OCI-LY1 (cell line): ENCODE results near the gene GPR142.
A peak's percentile ranks its signal among the peaks of the same experiment; 100 is the strongest.

Source experiments
- H2AFZ ChIP-seq: fragments of 200-600 bp; sonication (generic), shearing (Covaris generic); 2 replicates; pipeline ENCODE4 v1.6.0; 2014; ENCODE audit warnings: antibody characterized with exemption, mild to moderate bottlenecking, low read length
- H3F3A ChIP-seq: fragments of 200-600 bp; sonication (generic), shearing (Covaris generic); 2 replicates; pipeline ENCODE4 v1.6.0; 2014; ENCODE audit warnings: mild to moderate bottlenecking, antibody characterized with exemption, low read length, moderate library complexity; ENCODE audit not compliant: insufficient read depth
- H3K27ac ChIP-seq: fragments of 200-600 bp; sonication (generic); 2 replicates; pipeline ENCODE4 v1.5.1; 2014; ENCODE audit warnings: low read length, mixed run types, mild to moderate bottlenecking, low read depth; ENCODE audit not compliant: poor library complexity, severe bottlenecking
- H3K27me3 ChIP-seq: fragments of 200-600 bp; sonication (generic); 2 replicates; pipeline ENCODE4 v1.6.0; 2014; ENCODE audit warnings: antibody characterized with exemption, mild to moderate bottlenecking, low read length, moderate library complexity; ENCODE audit not compliant: insufficient read depth
- H3K36me3 ChIP-seq: fragments of 200-600 bp; sonication (generic); 2 replicates; pipeline ENCODE4 v1.6.1; 2014; ENCODE audit warnings: mild to moderate bottlenecking, antibody characterized with exemption, low read length, moderate library complexity, mixed read lengths; ENCODE audit not compliant: insufficient read depth
- H3K4me1 ChIP-seq: fragments of 200-600 bp; sonication (generic); 2 replicates; pipeline ENCODE4 v1.5.1; 2014; ENCODE audit warnings: mild to moderate bottlenecking, low read length, moderate library complexity; ENCODE audit not compliant: insufficient read depth, severe bottlenecking
- H3K4me2 ChIP-seq: fragments of 200-600 bp; sonication (generic), shearing (Covaris generic); 2 replicates; pipeline ENCODE4 v1.6.1; 2014; ENCODE audit warnings: low read length
- H3K4me3 ChIP-seq: fragments of 200-600 bp; sonication (generic); 2 replicates; pipeline ENCODE4 v1.5.1; 2014; ENCODE audit warnings: low read length, low read depth, mild to moderate bottlenecking, mixed read lengths; ENCODE audit not compliant: poor library complexity, severe bottlenecking
- H3K79me2 ChIP-seq: fragments of 200-600 bp; shearing (Covaris generic); 2 replicates; pipeline ENCODE4 v1.6.1; 2016; ENCODE audit warnings: mixed run types, low read length, mixed read lengths; ENCODE audit not compliant: insufficient read depth
- H3K9ac ChIP-seq: fragments of 200-600 bp; sonication (generic), shearing (Covaris generic); 2 replicates; pipeline ENCODE4 v1.6.1; 2014; ENCODE audit warnings: mild to moderate bottlenecking, low read length, mixed read lengths
- H3K9me2 ChIP-seq: fragments of 200-600 bp; sonication (generic), shearing (Covaris generic); 2 replicates; pipeline ENCODE4 v1.6.1; 2014; ENCODE audit warnings: low read depth, mild to moderate bottlenecking, low read length, mixed read lengths
- H3K9me3 ChIP-seq: fragments of 200-600 bp; shearing (Covaris generic); 2 replicates; pipeline ENCODE4 v1.6.1; 2014; ENCODE audit warnings: low read length, mixed read lengths
- H4K20me1 ChIP-seq: fragments of 200-600 bp; sonication (generic), shearing (Covaris generic); 2 replicates; pipeline ENCODE4 v1.6.0; 2016; ENCODE audit warnings: mild to moderate bottlenecking, low read length; ENCODE audit not compliant: insufficient read depth
- EZH2 ChIP-seq: fragments of 200-600 bp; sonication (generic), shearing (Covaris generic); IDR thresholded peaks from 2 replicates; pipeline ENCODE4 v1.8.0; 2017; ENCODE audit warnings: borderline replicate concordance, mixed run types, mild to moderate bottlenecking, antibody characterized with exemption, low read length, moderate library complexity, mixed read lengths
- TF ChIP-seq, protein P1 (sequence below): fragments of 200-600 bp; sonication (generic), shearing (Covaris generic); IDR thresholded peaks from 2 replicates; pipeline ENCODE4 v1.5.1; 2017; ENCODE audit warnings: mild to moderate bottlenecking, antibody characterized with exemption, low read length, moderate library complexity, mixed read lengths

The GPR142 gene

DNA sequence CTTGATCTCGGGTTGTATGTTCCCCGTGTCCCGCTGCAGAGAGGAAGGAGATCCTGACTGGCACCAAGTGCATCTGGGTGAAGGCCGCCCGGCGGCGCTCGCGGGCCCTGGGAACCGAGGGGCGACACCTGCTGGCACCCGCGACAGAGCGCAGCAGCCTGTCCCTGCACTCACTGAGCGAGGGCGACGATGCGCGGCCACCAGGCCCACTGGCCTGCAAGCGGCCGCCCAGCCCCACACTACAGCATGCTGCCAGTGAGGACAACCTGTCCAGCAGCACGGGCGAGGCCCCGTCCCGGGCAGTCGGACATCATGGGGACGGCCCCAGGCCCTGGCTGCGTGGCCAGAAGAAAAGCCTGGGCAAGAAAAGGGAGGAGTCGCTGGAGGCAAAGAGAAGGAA, 13.2 kb upstream of the GPR142 start:
- H2AFZ ChIP-seq, result no peak overlapping the region
- H3K36me3 ChIP-seq, result no peaks in the 10 kb centered on the region
- no peak overlapping the region for H3K4me2 ChIP-seq
- H3K4me3 ChIP-seq, result no peak overlapping the region
- H3K79me2 ChIP-seq, result no peaks in the 10 kb centered on the region
- no peaks in the 10 kb centered on the region for H3F3A ChIP-seq
- H3K9ac ChIP-seq, result no peak overlapping the region
- TF ChIP-seq, protein P1, sequence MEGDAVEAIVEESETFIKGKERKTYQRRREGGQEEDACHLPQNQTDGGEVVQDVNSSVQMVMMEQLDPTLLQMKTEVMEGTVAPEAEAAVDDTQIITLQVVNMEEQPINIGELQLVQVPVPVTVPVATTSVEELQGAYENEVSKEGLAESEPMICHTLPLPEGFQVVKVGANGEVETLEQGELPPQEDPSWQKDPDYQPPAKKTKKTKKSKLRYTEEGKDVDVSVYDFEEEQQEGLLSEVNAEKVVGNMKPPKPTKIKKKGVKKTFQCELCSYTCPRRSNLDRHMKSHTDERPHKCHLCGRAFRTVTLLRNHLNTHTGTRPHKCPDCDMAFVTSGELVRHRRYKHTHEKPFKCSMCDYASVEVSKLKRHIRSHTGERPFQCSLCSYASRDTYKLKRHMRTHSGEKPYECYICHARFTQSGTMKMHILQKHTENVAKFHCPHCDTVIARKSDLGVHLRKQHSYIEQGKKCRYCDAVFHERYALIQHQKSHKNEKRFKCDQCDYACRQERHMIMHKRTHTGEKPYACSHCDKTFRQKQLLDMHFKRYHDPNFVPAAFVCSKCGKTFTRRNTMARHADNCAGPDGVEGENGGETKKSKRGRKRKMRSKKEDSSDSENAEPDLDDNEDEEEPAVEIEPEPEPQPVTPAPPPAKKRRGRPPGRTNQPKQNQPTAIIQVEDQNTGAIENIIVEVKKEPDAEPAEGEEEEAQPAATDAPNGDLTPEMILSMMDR, result peak; percentile 93
- no peak for TF ChIP-seq EZH2
- no peaks in the 10 kb centered on the region for H3K9me3 ChIP-seq
- H4K20me1 ChIP-seq, result no peaks in the 10 kb centered on the region
- H3K27ac ChIP-seq, result no peak overlapping the region
- H3K4me1 ChIP-seq, result no peaks in the 10 kb centered on the region
- no peaks in the 10 kb centered on the region for H3K9me2 ChIP-seq
- H3K27me3 ChIP-seq, result no peaks in the 10 kb centered on the region

DNA sequence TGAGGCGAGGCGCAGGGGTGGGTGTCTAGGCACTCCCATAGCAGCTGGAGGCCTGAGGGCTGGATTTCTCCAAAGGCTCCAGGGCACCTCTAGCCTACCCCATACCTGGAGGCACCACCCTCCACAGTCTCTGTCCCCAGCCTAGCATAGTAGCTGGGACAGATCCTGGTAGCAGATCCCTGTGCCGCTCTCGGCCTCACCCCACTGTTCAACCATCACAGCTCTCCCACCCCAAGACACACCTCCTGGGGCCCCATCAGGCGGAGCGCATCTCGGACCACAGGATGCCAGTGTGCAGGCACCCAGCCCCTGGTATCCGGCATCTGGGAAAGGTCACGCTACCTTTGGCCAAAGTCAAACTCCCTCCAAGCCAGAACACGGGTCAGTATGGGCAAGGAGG, 12.7 kb upstream of the GPR142 start:
- H4K20me1 ChIP-seq, result no peaks in the 10 kb centered on the region
- H3K9ac ChIP-seq, result no peak overlapping the region
- H3K4me3 ChIP-seq, result no peak overlapping the region
- H3K9me2 ChIP-seq, result no peaks in the 10 kb centered on the region
- H3K79me2 ChIP-seq, result no peaks in the 10 kb centered on the region
- H3K4me1 ChIP-seq, result no peaks in the 10 kb centered on the region
- no peak overlapping the region for H3K4me2 ChIP-seq
- no peaks in the 10 kb centered on the region for H3K27me3 ChIP-seq
- TF ChIP-seq, protein P1, result no peak
- no peak for TF ChIP-seq EZH2
- no peaks in the 10 kb centered on the region for H3K9me3 ChIP-seq
- no peak overlapping the region for H2AFZ ChIP-seq
- H3K27ac ChIP-seq, result no peak overlapping the region
- H3F3A ChIP-seq, result no peaks in the 10 kb centered on the region
- no peaks in the 10 kb centered on the region for H3K36me3 ChIP-seq

DNA sequence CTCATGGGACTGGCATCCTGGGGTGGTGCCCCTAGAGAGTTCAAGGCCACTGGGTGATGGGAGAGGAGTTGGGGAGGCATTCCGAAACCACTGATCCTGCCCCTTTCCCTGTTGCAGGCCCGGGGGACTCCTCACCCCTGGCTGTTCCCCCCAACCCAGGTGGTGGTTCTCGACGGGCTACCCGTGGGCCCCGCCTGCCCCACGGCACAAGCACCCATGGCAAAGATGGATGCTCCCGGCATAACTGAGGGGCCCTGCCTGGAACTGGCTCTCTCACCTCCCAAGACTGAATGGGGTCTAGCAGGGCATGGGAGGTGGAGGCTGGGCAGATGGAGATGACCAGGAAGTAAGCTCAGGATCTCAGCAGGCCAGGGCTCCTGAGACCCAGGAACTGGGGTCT, 12.2 kb upstream of the GPR142 start:
- Histone ChIP-seq H3K4me3 (no peak overlapping the region), H3K36me3 (no peaks in the 10 kb centered on the region), H3K27ac (no peak overlapping the region), H3K9me3 (no peaks in the 10 kb centered on the region), H3K4me2 (no peak overlapping the region), H3K4me1 (no peaks in the 10 kb centered on the region), H3F3A (no peaks in the 10 kb centered on the region), H3K9me2 (no peaks in the 10 kb centered on the region), H4K20me1 (no peaks in the 10 kb centered on the region), H3K27me3 (no peaks in the 10 kb centered on the region), H3K9ac (no peak overlapping the region), H2AFZ (no peak overlapping the region), H3K79me2 (no peaks in the 10 kb centered on the region)
- TF ChIP-seq EZH2, result no peak
- TF ChIP-seq, protein P1, result no peak
